Erythroblast (primary cell): Measurements from ENCODE around the gene MYH7.

ENCODE experiments used
- DNase-seq, 2 experiments: peaks; one replicate each; lab custom pipeline; 2025; lab: John Stamatoyannopoulos, UW
- GATA1 ChIP-seq: IDR thresholded peaks from 2 replicates; pipeline ENCODE4 v1.6.1; 2011; ENCODE audit warnings: low read depth, mild to moderate bottlenecking, control low read depth, low read length, moderate library complexity
- POLR2A ChIP-seq: IDR thresholded peaks from 2 replicates; pipeline ENCODE4 v1.6.1; 2011; ENCODE audit warnings: mild to moderate bottlenecking, low read length

MYH7 gene

GRCh38 chr14:23442721-23443356, 7.4 kb upstream of the MYH7 start:
- DNase-seq = no peak
- TF ChIP-seq POLR2A (no peak), GATA1 (no peak)

- DNase-seq = no peak
- no peak for TF ChIP-seq GATA1
- no peak for TF ChIP-seq POLR2A
These were observed 5.6 kb upstream of the MYH7 start for GRCh38 chr14:23441076-23441475.

GRCh38 chr14:23439107-23439835, 3.8 kb upstream of the MYH7 start:
- no peak for TF ChIP-seq POLR2A
- DNase-seq = no peak

GRCh38 chr14:23438101-23438971, 2.9 kb upstream of the MYH7 start:
- TF ChIP-seq POLR2A = no peak
- no peak for TF ChIP-seq GATA1
- peak; percentile 55 to 78 for DNase-seq

GRCh38 chr14:23437133-23438100, 2.0 kb upstream of the MYH7 start:
- peak; percentile 55 to 64 for DNase-seq

GRCh38 chr14:23436327-23437132, 1.1 kb upstream of the MYH7 start:
- DNase-seq = no peak
- TF ChIP-seq GATA1 = no peak
- no peak for TF ChIP-seq POLR2A

More at GRCh38 chr14:23437133-23438100, 2.0 kb upstream of the MYH7 start:
- TF ChIP-seq GATA1 = no peak
- no peak for TF ChIP-seq POLR2A

GRCh38 chr14:23434488-23435222, 805 bp downstream of the MYH7 start:
- TF ChIP-seq POLR2A (no peak), GATA1 (no peak)
- no peak for DNase-seq

GRCh38 chr14:23433457-23433856, 2.0 kb downstream of the MYH7 start:
- DNase-seq = no peak
- TF ChIP-seq GATA1 (no peak), POLR2A (no peak)

GRCh38 chr14:23432946-23433345, 2.5 kb downstream of the MYH7 start:
- DNase-seq = no peak

GRCh38 chr14:23432102-23432925, 3.1 kb downstream of the MYH7 start:
- TF ChIP-seq GATA1 = no peak
- no peak for TF ChIP-seq POLR2A
- DNase-seq = no peak

More at GRCh38 chr14:23432946-23433345, 2.5 kb downstream of the MYH7 start:
- TF ChIP-seq POLR2A (no peak), GATA1 (no peak)

GRCh38 chr14:23431486-23431885, 4.0 kb downstream of the MYH7 start:
- TF ChIP-seq POLR2A = no peak
- TF ChIP-seq GATA1 = no peak
- DNase-seq = no peak
